ENCODE data around the gene QSOX2. TPM values are rescaled to one million over a fixed set of nuclear protein-coding genes. Genes with fewer than 3 reads are reported as not detected.

QSOX2 gene
- total RNA-seq, 2 donors from 2014 or later, result 4.9 to 12.0 TPM

DNA sequence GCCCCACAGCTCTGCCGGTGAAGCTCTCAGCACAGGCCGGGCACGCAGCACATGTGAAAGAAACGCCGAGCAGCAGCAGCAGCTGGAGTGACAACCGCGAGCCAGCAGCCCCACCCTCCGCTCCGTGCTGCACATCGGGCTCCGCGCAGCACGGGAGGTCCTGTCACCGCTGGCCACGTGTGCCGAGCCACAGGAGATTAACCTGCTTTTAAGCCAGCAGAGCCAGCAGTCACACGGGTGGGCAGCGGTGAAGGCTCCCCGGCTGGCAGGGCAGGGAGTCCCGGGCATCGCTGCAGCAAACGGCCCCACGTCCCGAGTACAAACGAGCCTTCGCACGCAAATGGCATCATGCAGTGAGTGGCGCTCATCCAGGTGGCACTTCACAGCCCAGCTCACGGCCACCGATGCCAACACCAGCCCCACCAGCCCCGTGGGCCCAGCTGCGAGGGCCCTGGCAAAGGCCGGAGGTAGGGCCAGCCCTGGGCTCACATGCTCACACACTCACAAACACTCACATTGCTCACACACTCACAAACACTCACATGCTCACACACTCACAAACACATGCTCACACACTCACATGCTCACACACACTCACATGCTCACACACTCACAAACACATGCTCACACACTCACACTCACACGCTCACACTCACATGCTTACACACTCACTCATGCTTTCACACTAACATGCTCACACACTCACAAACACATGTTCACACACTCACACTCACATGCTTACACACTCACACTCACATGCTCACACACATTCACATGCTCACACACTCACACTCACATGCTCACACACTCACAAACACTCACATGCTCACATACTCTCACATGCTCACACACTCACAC lies 47.2 kb upstream of the QSOX2 start:
- Histone ChIP-seq H3K9me3 (no peaks in the 10 kb centered on the region), H3K4me3 (no peak overlapping the region), H3K27me3 (no peaks in the 10 kb centered on the region), H3K27ac (no peak overlapping the region), H3K36me3 (no peaks in the 10 kb centered on the region), H3K9ac (ENCODE audit: low read depth in 2 of 2, low read length in 2 of 2) (no peak overlapping the region), H3K4me1 (peaks cover 6% of the 10 kb centered on the region)
- intact Hi-C loops (cut with DNase I), result no loop called here
- no peak for DNase-seq
- TF ChIP-seq, protein P1, sequence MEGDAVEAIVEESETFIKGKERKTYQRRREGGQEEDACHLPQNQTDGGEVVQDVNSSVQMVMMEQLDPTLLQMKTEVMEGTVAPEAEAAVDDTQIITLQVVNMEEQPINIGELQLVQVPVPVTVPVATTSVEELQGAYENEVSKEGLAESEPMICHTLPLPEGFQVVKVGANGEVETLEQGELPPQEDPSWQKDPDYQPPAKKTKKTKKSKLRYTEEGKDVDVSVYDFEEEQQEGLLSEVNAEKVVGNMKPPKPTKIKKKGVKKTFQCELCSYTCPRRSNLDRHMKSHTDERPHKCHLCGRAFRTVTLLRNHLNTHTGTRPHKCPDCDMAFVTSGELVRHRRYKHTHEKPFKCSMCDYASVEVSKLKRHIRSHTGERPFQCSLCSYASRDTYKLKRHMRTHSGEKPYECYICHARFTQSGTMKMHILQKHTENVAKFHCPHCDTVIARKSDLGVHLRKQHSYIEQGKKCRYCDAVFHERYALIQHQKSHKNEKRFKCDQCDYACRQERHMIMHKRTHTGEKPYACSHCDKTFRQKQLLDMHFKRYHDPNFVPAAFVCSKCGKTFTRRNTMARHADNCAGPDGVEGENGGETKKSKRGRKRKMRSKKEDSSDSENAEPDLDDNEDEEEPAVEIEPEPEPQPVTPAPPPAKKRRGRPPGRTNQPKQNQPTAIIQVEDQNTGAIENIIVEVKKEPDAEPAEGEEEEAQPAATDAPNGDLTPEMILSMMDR (IDR thresholded peaks at IDR 0.05), result no peak

DNA sequence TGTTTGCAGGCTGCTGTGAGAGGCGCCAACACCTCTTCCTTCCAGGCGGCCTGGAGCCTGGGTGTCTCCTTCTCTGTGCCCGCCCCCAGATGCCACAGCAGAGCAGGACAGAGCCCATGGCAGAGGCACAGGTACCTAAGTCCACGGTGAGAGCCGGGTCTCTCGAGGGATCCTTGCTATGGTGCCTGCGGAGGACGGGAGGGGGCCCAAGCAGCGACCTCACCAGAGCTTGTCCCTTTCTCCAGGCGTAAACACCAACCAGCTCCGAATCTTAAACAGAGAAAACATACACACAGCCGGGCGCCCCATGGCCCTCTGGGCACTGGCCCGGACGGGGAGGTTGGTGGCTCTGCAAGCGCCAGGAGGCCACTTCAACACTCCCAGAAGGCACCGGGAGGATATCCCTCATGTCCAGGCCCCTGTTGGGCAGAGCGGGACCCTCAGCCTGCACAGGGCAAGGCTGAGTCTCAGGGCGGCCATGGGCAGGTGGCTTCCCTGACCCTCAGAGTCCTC lies 46.5 kb upstream of the QSOX2 start:
- intact Hi-C loops (cut with DNase I), result no loop called here
- Histone ChIP-seq H3K27me3 (no peaks in the 10 kb centered on the region), H3K9me3 (no peaks in the 10 kb centered on the region), H3K36me3 (no peaks in the 10 kb centered on the region), H3K9ac (ENCODE audit: low read depth in 2 of 2, low read length in 2 of 2) (no peak overlapping the region), H3K4me3 (no peak overlapping the region), H3K27ac (no peak overlapping the region), H3K4me1 (peaks cover 6% of the 10 kb centered on the region)
- no peak for DNase-seq
- TF ChIP-seq, protein P1 (IDR thresholded peaks at IDR 0.05), result no peak

DNA sequence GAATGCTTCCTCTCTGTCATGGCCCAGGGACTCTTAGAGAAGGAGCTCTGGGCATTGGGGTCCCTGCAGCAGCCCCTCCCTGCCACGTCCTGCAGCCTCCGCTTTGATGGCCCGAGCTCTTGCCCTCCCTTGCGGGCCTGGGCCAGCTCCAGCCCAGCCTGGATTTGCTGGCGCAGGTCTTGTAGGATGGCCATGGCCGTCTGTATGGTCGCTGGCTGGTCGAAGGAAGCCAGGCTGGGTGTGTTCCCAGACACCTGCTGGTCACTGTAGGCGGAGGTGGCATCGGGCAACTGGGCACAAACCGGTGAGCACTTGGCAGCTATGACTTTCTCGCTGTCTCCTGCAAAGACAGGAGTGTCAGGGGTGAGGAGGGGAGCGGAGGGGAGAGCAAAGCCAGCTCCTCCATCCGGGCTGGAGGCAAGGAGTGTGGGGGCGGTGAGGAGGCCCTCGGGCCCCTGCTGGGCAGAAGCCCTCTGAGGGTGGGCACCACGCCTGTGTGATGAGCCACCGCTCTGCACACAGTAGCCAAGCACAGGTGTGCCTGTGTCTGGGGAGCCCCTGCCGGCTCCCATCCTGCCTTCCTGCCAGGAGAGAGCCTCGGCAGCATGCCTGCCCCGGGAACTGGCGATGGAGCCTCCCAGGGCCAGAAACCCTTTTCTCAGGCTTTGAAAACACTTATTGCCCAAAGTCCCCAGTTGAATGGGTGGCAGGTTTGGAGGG lies 45.9 kb upstream of the QSOX2 start:
- no peak overlapping the region for H3K27ac ChIP-seq
- no peaks in the 10 kb centered on the region for H3K27me3 ChIP-seq
- intact Hi-C loops (cut with DNase I), result no loop called here

DNA sequence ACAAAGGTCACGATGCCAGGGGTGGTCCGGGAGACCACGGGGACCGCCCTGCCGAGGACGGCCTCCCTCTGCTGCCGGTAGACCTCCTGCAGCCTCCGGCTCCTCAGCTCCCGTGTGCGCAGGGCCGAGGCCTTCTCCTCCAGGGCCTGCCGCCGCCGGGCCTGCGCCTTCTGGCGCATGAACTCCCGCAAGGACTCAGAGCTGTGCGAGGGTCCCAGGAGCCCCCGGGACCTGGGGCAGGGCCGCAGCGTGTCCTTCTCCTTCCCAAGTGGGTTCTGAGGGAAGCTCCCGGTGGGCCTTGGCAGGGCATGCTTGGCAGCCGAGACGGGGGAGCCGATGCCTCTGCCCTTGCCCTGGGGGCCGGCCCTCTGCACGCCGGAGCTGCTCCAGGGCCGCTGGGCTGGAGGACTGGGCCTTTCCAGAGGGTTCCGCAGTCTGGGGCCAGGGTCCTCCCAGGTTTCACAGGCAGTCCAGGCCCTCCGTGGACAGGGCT lies 44.9 kb upstream of the QSOX2 start:
- no peak overlapping the region for H3K9ac ChIP-seq (ENCODE audit: low read depth in 2 of 2, low read length in 2 of 2)
- H3K27me3 ChIP-seq, result no peaks in the 10 kb centered on the region
- no peaks in the 10 kb centered on the region for H3K4me1 ChIP-seq
- no peak overlapping the region for H3K27ac ChIP-seq
- no peaks in the 10 kb centered on the region for H3K36me3 ChIP-seq
- H3K9me3 ChIP-seq, result no peaks in the 10 kb centered on the region
- no peak for DNase-seq
- TF ChIP-seq, protein P1 (IDR thresholded peaks at IDR 0.05), result no peak
- intact Hi-C loops (cut with DNase I), result no loop called here
- H3K4me3 ChIP-seq, result no peak overlapping the region

More for the DNA sequence above, 45.9 kb upstream of the QSOX2 start:
- TF ChIP-seq, protein P1 (IDR thresholded peaks at IDR 0.05), result no peak
- H3K9ac ChIP-seq (ENCODE audit: low read depth in 2 of 2, low read length in 2 of 2), result no peak overlapping the region
- no peak overlapping the region for H3K4me3 ChIP-seq
- no peaks in the 10 kb centered on the region for H3K36me3 ChIP-seq
- no peaks in the 10 kb centered on the region for H3K9me3 ChIP-seq
- H3K4me1 ChIP-seq, result peaks cover 1% of the 10 kb centered on the region
- DNase-seq, result no peak

DNA sequence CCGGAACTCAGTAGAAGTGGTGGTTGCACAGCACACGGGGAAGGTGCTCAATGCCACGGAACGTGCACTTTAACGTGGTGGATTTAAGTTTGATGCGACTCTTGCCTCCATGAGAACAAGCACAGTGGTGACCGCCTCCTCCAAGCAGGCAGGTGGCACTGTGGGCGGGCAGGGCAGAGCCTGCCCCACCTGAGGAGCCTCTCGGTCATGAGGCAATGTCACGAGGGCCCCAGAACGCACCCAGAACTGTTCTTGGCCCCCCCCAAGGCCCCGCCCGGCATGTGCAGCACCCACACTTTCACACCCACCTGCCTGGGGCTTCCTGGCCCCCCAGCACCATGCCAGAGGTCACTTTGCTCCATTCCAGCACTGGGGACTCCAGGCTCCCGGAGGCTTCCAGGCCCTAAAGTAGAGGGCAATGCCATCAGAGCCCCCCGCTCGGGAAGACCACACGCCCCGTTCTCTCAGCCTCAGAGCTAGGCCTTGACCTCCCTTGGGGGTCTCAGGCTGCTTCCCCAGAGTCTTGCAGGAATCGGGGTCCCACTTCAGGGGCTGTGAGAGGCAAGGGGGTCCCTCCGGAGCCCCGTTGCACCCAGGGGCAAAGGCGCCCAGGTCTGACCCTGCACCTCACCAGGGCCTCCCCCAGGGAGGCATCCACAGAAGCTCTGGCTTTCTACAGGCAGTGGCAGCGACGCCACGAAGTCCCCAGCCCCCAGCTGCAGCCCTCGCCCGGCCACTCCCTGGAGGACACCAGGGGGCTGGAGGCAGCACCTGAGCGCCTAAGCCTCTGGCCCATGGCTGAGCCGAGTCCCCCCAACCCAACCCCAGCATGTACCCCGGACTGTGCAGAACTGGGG lies 44.3 kb upstream of the QSOX2 start:
- TF ChIP-seq, protein P1 (IDR thresholded peaks at IDR 0.05), result no peak
- no peaks in the 10 kb centered on the region for H3K4me1 ChIP-seq
- intact Hi-C loops (cut with DNase I), result loop anchor here (10.0 kb wide), 1 partner anchor 115 kb away; no protein-coding TSS in a partner anchor
- H3K4me3 ChIP-seq, result no peak overlapping the region
- no peak overlapping the region for H3K9ac ChIP-seq (ENCODE audit: low read depth in 2 of 2, low read length in 2 of 2)
- no peaks in the 10 kb centered on the region for H3K9me3 ChIP-seq
- DNase-seq, result no peak
- H3K36me3 ChIP-seq, result no peaks in the 10 kb centered on the region
- no peak overlapping the region for H3K27ac ChIP-seq
- no peaks in the 10 kb centered on the region for H3K27me3 ChIP-seq

All from colonic mucosa (tissue), 4 donors.